HG03159 (cell line): ENCODE measurements around the gene ATG2A.
A peak's percentile ranks its signal among the peaks of the same experiment; 100 is the strongest.

Experiments
- ATAC-seq: cut with Tn5 transposase; IDR thresholded peaks from one replicate; pipeline ENCODE4 v1.9.1; 2021; ENCODE audit warnings: mild to moderate bottlenecking, moderate library complexity; ENCODE audit not compliant: unreplicated experiment

The ATG2A gene

GRCh38 chr11:64888406-64888728 lies 28.6 kb downstream of the ATG2A start:
- ATAC-seq, result no peak

GRCh38 chr11:64887757-64888405 lies 29.1 kb downstream of the ATG2A start:
- ATAC-seq, result peak; percentile 64

DNA sequence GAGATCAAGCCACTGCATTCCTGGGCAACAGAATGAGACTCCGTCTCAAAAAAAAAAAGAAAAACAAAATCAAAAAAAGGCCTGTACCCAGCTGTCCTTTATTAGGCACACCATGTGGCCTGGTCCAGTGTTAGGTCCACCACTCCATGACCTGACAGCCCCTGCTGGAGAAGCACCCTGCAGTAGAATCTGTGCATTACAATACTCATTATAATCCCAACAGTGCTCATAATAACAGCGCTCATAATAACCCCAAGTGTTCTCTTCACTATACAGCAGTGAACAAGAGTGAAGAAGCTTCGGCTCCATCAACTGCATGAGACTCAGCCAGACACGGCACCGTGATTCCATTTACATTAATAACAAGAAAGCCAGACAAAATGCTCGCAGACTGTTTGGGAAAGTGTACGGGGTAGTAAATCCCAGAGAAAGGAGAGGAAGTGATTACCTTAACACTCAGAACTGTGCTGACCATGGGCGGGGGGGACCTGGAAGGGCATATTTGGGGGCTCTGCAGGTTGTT lies 29.7 kb downstream of the ATG2A start:
- ATAC-seq, result no peak

DNA sequence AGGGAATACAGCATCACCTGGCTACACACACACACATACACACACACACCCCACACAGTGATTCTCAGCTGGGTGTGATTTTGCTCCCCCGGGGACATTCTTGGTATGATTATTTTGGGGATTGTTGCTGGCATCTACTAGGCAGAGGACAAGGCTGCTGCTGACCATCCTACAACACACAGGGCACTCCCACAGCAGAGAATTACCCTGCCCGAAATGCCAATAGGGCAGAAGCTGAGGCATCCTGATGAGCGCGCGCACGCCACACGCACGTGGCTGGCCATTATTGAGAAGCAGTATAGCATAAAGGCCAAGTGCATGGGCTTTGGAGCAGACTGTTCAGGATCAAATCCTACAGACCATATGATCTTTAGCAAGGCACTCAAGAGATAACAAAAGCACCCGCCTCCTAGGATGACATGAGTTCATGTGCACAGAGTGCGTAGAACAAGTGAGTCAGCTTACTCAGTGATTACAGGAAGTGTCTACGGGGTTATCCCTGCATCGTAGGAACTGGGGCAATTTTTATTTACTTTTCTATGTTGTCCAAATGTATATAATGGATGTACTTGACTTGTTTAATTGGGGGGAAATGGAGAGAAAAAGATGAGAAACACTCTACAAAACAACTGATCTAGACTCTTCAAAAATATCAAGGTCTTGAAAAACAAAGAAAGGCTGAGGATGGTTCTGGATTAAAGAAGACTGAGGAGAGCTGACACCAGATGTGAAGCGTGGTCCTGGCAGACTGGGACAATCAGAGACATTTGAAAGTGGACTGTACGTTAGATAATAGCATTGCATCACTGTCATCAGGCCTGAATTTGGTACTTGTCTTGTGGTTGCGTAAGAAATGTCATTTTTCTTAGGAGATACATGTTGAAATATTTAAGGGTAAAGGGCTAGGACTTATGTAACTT lies 31.4 kb downstream of the ATG2A start:
- no peak for ATAC-seq

DNA sequence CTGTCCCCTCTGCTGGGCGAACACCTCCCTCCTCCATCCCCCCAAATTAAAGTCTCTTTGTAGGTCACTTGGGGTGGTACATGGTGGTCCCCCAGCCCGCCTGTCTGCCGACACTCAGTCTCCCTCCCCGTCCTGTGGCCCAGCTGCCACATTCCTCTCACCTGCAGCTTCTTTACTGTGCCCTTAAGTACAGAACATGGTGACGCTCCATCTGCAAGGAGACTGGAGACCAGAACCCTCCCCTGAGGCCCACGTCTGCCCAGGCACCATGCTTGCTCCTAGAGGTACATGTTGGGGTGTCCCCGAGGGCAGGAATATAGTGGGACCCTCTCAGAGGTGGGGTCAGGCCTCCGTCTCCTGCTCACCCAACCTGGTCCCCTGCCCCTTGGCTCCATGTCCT lies 33.0 kb downstream of the ATG2A start:
- no peak for ATAC-seq

DNA sequence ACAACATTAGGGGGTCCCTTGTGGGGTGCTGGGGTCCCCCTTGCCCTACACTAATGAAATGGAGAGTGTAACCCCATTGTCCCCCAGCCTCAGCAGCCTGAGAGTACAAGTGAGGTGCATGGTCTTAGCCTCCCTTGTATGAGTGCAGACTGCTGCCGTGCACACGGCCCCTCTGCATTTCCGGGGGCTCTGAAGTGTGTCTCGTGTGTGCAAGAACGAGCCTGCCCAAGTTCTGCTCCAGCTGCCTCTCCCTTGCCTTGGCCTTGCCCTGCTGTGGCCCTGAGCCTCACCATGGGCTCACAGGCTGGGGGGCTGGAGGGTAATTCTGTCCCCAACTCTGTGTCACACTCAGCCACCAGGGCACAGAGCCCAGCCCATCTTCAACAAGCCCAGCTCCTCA lies 33.4 kb downstream of the ATG2A start:
- ATAC-seq, result no peak

DNA sequence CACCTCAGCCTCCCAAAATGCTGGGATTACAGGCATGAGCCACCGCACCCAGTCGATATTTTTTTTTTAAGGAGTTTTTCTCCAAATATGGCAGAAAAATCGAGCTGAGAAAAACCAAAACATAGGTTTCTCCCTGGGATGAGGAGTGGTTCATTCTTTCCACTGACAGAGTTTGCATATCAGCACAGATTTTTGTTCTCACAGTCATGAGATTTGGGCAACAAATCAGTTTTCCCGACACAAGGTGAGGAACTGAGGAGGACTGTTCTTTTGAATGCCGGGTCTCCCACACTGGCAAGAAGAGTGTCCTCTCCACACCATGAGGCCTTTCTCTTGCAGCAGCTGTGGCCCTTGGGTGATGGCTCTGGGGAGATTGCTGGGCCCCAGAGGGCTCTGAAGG lies 34.8 kb downstream of the ATG2A start:
- ATAC-seq, result no peak

GRCh38 chr11:64881476-64881875 lies 35.5 kb downstream of the ATG2A start:
- no peak for ATAC-seq

DNA sequence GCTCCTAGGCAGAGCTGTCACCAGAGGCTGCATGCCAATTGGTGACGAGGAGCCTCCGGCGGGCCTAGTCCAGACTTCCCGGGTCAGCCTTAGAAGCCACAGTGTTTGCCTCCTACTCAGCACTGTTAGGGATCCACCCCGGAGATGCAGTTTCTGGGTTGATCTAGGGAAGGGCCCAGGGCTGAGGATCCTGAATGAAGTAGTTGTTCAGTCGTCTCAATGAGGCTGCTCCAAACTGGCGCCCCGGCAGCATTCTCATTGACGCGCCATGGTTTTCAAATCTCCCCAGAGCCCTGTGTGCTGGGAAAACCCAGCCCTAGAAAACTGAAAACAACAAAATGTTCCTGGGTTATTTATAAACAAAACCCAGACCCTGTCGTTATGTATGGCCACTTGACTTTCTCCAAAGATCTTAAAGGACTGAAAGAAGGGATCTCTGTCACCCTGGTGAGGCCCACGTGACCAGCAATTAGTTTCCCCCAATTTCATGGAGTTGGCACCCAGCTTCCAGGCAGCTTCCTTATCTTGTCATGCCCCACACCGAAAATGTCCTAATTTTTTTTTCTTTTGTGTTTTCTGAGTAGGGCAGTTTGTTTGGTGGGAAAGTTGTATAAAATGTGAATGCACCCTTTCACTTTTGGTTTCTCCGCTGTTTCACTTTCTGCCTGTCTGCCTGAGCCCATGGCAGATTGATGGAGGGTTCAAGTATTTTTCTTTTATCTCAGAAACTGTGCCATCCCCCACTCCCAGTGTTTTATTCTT lies 36.6 kb downstream of the ATG2A start:
- no peak for ATAC-seq

DNA sequence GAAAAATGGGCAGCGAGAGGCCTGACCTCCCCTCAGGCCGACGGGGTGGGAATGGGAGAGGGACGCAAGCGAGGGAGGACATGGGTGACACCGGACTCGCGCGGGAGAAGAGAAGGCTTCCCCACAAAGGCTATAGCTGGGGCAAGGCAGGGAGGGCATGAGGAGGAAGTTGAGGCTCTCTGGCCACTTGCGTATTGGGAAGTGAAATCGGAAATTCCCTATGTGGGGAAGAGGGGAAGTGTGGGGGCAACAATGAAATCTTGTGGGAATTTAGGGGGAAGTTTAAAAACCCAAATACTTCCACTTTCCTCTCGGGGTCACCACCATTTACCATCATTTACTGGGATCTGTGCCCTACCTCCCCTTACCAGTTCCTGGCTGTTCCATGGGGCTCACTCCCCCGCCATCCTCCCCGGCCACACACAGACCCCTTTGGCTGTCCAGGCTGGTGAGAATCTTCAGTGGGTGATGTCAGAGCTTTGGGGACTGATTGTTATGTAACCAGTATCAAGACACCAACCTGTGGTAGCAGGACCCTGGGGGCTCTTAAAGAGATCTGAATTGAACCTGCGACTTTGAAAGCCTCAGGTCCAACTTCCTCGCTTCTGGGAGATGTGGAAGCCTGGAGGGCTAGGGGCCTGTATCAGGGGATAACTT lies 37.6 kb downstream of the ATG2A start:
- ATAC-seq, result no peak

GRCh38 chr11:64878494-64879243 lies 38.3 kb downstream of the ATG2A start, which contains the start of gene EHD1:
EHD1 (minus strand) TSS chr11:64878621; CDS start chr11:64878464, 157 bp downstream.
- ATAC-seq, result peak; percentile 57

DNA sequence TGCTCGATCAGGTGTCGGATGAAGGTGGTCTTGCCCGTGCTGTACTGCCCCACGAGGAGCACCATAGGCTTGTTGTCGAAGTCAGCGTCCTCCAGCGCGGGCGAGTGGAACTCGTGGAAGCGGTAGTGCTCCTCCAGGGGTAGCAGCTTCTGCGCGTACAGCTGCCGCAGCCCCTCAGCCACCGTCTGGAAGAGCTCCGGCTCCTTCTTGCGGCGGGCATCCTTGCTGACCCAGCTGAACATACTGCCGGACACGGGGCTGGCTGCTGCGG lies 38.9 kb downstream of the ATG2A start:
- peak; percentile 9 for ATAC-seq

- ATAC-seq, result no peak
Measured at GRCh38 chr11:64877390-64878222, 39.4 kb downstream of the ATG2A start.

GRCh38 chr11:64876835-64877341 lies 40.1 kb downstream of the ATG2A start:
- no peak for ATAC-seq

- ATAC-seq, result no peak
Measured at GRCh38 chr11:64876229-64876750, 40.7 kb downstream of the ATG2A start.

GRCh38 chr11:64875369-64876228 lies 41.4 kb downstream of the ATG2A start:
- no peak for ATAC-seq

GRCh38 chr11:64874308-64875240 lies 42.4 kb downstream of the ATG2A start:
- no peak for ATAC-seq
